H1 (cell line): ENCODE data around the gene PKDREJ.

ENCODE experiments used
- CHD1 ChIP-seq: IDR thresholded peaks from 2 replicates; pipeline ENCODE4 v1.6.1; 2012; ENCODE audit warnings: low read depth, low read length, improper control_type of control experiment
- CTCF ChIP-seq, 3 experiments: IDR thresholded peaks; 1 replicate in 2 of 3; 2 replicates in 1 of 3; pipeline versions ENCODE4 v1.5.1 to v1.6.1; 2011; ENCODE audit warnings: low read length in 3 of 3, mild to moderate bottlenecking in 3 of 3, inconsistent platforms in 2 of 3, low read depth in 1 of 3, moderate library complexity in 1 of 3; ENCODE audit not compliant: insufficient read depth in 1 of 3; ENCODE audit errors: control extremely low read depth in 1 of 3
- EP300 ChIP-seq, 2 experiments: IDR thresholded peaks; 1 replicate in 1 of 2; 2 replicates in 1 of 2; pipeline ENCODE4 v1.6.1; 2011 to 2012; ENCODE audit warnings: low read depth in 2 of 2, low read length in 2 of 2, mild to moderate bottlenecking in 2 of 2, borderline replicate concordance in 1 of 2, inconsistent platforms in 1 of 2, moderate library complexity in 1 of 2
- EZH2 ChIP-seq: fragments of 200-600 bp; sonication (generic); IDR thresholded peaks from 2 replicates; pipeline ENCODE4 v1.7.1; 2012; ENCODE audit warnings: low read depth, mild to moderate bottlenecking, moderate library complexity, low read length, inconsistent platforms; ENCODE audit not compliant: severe bottlenecking
- FOSL1 ChIP-seq: IDR thresholded peaks from 2 replicates; pipeline ENCODE4 v1.6.1; 2011; ENCODE audit warnings: mild to moderate bottlenecking, low read depth, low read length, moderate library complexity; ENCODE audit not compliant: insufficient read depth
- JUN ChIP-seq: IDR thresholded peaks from 2 replicates; pipeline ENCODE4 v1.6.1; 2011; ENCODE audit warnings: low read depth, mild to moderate bottlenecking, improper control_type of control experiment, low read length
- POLR2A ChIP-seq, 2 experiments: IDR thresholded peaks; 1 replicate in 1 of 2; 2 replicates in 1 of 2; pipeline ENCODE4 v1.6.1; 2011; ENCODE audit warnings: low read depth in 2 of 2, low read length in 2 of 2, mild to moderate bottlenecking in 2 of 2; ENCODE audit errors: control extremely low read depth in 1 of 2
- POLR2AphosphoS5 ChIP-seq: IDR thresholded peaks from 2 replicates; pipeline ENCODE4 v1.6.1; 2011; ENCODE audit warnings: low read depth, low read length
- RAD21 ChIP-seq, 2 experiments: IDR thresholded peaks in 1 of 2; conservative IDR thresholded peaks in 1 of 2; 2 replicates each; pipeline ENCODE4 v1.6.1; 2011; ENCODE audit warnings: low read depth in 2 of 2, low read length in 2 of 2, improper control_type of control experiment in 1 of 2, inconsistent platforms in 1 of 2, mild to moderate bottlenecking in 1 of 2, moderate library complexity in 1 of 2
- SP1 ChIP-seq: IDR thresholded peaks from 2 replicates; pipeline ENCODE4 v1.6.1; 2011; ENCODE audit warnings: low read depth, low read length
- TBP ChIP-seq: IDR thresholded peaks from 2 replicates; pipeline ENCODE4 v1.6.1; 2011; ENCODE audit warnings: low read depth, low read length, improper control_type of control experiment
- TCF12 ChIP-seq: IDR thresholded peaks from 2 replicates; pipeline ENCODE4 v1.6.1; 2011; ENCODE audit warnings: low read depth, mild to moderate bottlenecking, low read length

DNA sequence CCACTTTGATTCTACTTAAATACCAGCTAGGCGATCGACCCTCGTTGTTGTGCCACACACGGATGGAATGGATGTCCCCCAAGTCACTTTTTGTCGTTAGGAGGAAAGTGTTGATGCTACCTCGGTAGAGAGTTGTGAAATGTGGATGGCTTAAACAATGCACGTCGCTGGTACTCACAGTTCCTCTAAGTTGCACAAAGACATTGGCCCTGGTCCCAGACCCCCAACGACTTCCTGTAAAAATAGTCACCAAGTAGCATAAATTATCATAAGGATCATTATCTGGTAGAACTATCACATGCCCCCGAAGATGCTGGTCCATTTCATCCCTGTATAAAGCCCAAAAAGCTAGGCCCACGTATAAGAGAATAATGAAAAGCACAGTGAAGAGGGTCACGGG is 3.8 kb downstream of the PKDREJ start:
- TF ChIP-seq EZH2: no peak
- TF ChIP-seq CTCF (IDR thresholded peaks at IDR 0.05; ENCODE audit: control extremely low read depth in 1 of 3, insufficient read depth in 1 of 3, low read depth in 1 of 3, low read length in 3 of 3): no peak
- no peak for TF ChIP-seq CHD1
- no peak for TF ChIP-seq RAD21 (IDR thresholded peaks at IDR 0.05 in 1 of 2, conservative IDR thresholded peaks at IDR 0.05 in 1 of 2; ENCODE audit: low read depth in 2 of 2, low read length in 2 of 2)
- no peak for TF ChIP-seq JUN
- TF ChIP-seq POLR2A (IDR thresholded peaks at IDR 0.05; ENCODE audit: control extremely low read depth in 1 of 2, low read depth in 2 of 2, low read length in 2 of 2): no peak
- TF ChIP-seq SP1: no peak
- no peak for TF ChIP-seq TCF12
- TF ChIP-seq TBP: no peak
- TF ChIP-seq POLR2AphosphoS5: no peak
- no peak for TF ChIP-seq EP300 (IDR thresholded peaks at IDR 0.05; ENCODE audit: borderline replicate concordance in 1 of 2, low read depth in 2 of 2, low read length in 2 of 2)
- TF ChIP-seq FOSL1: no peak
